H9 (cell line): ENCODE data around the gene KIZ. TPM values are rescaled to one million over a fixed set of nuclear protein-coding genes. Genes with fewer than 3 reads are reported as not detected.

ENCODE experiments used
- DNase-seq: peaks from one replicate; pipeline ENCODE4 v3.0.0-alpha.2; 2017
- H2AFZ ChIP-seq: one replicate; pipeline ENCODE4 v1.6.1; 2013; ENCODE audit warnings: mild to moderate bottlenecking, low read length, control low read depth, moderate library complexity
- H2AK5ac ChIP-seq: 2 replicates; pipeline ENCODE4 v1.6.1; 2013; ENCODE audit warnings: low read length, control low read depth, mixed read lengths; ENCODE audit not compliant: insufficient read length
- H2BK120ac ChIP-seq: one replicate; pipeline ENCODE4 v1.6.1; 2013; ENCODE audit warnings: low read depth, mild to moderate bottlenecking, low read length, control low read depth, inconsistent platforms; ENCODE audit not compliant: poor library complexity, severe bottlenecking
- H2BK12ac ChIP-seq: 2 replicates; pipeline ENCODE4 v1.6.1; 2013; ENCODE audit warnings: low read length, control low read depth, mixed read lengths, low read depth; ENCODE audit not compliant: insufficient read length
- H2BK15ac ChIP-seq: 2 replicates; pipeline ENCODE4 v1.6.1; 2013; ENCODE audit warnings: low read depth, low read length, control low read depth
- H2BK20ac ChIP-seq: one replicate; pipeline ENCODE4 v1.6.1; 2013; ENCODE audit warnings: low read depth, mild to moderate bottlenecking, low read length, control low read depth, inconsistent platforms; ENCODE audit not compliant: poor library complexity, severe bottlenecking
- H2BK5ac ChIP-seq: 2 replicates; pipeline ENCODE4 v1.6.1; 2013; ENCODE audit warnings: low read length, control low read depth, mixed read lengths; ENCODE audit not compliant: insufficient read length
- H3K14ac ChIP-seq: 2 replicates; pipeline ENCODE4 v1.6.1; 2013; ENCODE audit warnings: low read length, control low read depth; ENCODE audit not compliant: insufficient read depth
- H3K18ac ChIP-seq: 2 replicates; pipeline ENCODE4 v1.6.1; 2013; ENCODE audit warnings: low read depth, mild to moderate bottlenecking, mixed read lengths, low read length, control low read depth; ENCODE audit not compliant: insufficient read length
- H3K23ac ChIP-seq: 2 replicates; pipeline ENCODE4 v1.6.1; 2013; ENCODE audit warnings: low read length, control low read depth, mixed read lengths, low read depth; ENCODE audit not compliant: insufficient read length
- H3K23me2 ChIP-seq: 2 replicates; pipeline ENCODE4 v1.6.1; 2013; ENCODE audit warnings: low read depth, mild to moderate bottlenecking, mixed read lengths, low read length, control low read depth; ENCODE audit not compliant: insufficient read length, poor library complexity, severe bottlenecking
- H3K27ac ChIP-seq: 2 replicates; pipeline ENCODE4 v1.5.1; 2013; ENCODE audit warnings: low read length, control low read depth, mixed read lengths, low read depth; ENCODE audit not compliant: insufficient read length
- H3K27me3 ChIP-seq: 2 replicates; pipeline ENCODE4 v1.6.1; 2013; ENCODE audit warnings: low read length, control low read depth, inconsistent platforms; ENCODE audit not compliant: insufficient read depth
- H3K4ac ChIP-seq: 2 replicates; pipeline ENCODE4 v1.6.1; 2013; ENCODE audit warnings: low read depth, mild to moderate bottlenecking, control low read depth, inconsistent platforms, low read length, moderate library complexity
- H3K4me1 ChIP-seq: 2 replicates; pipeline ENCODE4 v1.6.1; 2013; ENCODE audit warnings: low read length, control low read depth, inconsistent platforms; ENCODE audit not compliant: insufficient read depth
- H3K4me2 ChIP-seq: 2 replicates; pipeline ENCODE4 v1.6.1; 2013; ENCODE audit warnings: low read length, control low read depth, mixed read lengths; ENCODE audit not compliant: insufficient read length, insufficient read depth
- H3K56ac ChIP-seq: 2 replicates; pipeline ENCODE4 v1.6.1; 2013; ENCODE audit warnings: low read depth, mild to moderate bottlenecking, mixed read lengths, low read length, control low read depth; ENCODE audit not compliant: insufficient read length
- H3K79me1 ChIP-seq: 2 replicates; pipeline ENCODE4 v1.6.1; 2013; ENCODE audit warnings: low read depth, mild to moderate bottlenecking, moderate library complexity, low read length, control low read depth, inconsistent platforms; ENCODE audit not compliant: insufficient read depth, poor library complexity, severe bottlenecking
- H3K79me2 ChIP-seq: 2 replicates; pipeline ENCODE4 v1.6.1; 2013; ENCODE audit warnings: low read length, control low read depth, inconsistent platforms; ENCODE audit not compliant: insufficient read depth
- H3K9ac ChIP-seq: 2 replicates; pipeline ENCODE4 v1.6.1; 2013; ENCODE audit warnings: low read length, control low read depth, mixed read lengths; ENCODE audit not compliant: insufficient read length; ENCODE audit errors: extremely low read depth
- H3K9me3 ChIP-seq: one replicate; pipeline ENCODE4 v1.6.1; 2013; ENCODE audit warnings: low read depth, low read length, inconsistent platforms; ENCODE audit not compliant: control insufficient read depth
- H3T11ph ChIP-seq: one replicate; pipeline ENCODE4 v1.6.1; 2013; ENCODE audit warnings: mild to moderate bottlenecking, low read length, control low read depth, inconsistent platforms
- H4K20me1 ChIP-seq: one replicate; pipeline ENCODE4 v1.6.1; 2013; ENCODE audit not compliant: control insufficient read depth, insufficient read length, insufficient read depth
- H4K5ac ChIP-seq: 2 replicates; pipeline ENCODE4 v1.6.1; 2013; ENCODE audit warnings: low read depth, mild to moderate bottlenecking, mixed read lengths, low read length, control low read depth; ENCODE audit not compliant: insufficient read length
- H4K8ac ChIP-seq: replicated peaks from 2 replicates; pipeline ENCODE4 v1.6.1; 2013; ENCODE audit warnings: low read length, control low read depth, mixed read lengths, low read depth; ENCODE audit not compliant: insufficient read length
- H4K91ac ChIP-seq: 2 replicates; pipeline ENCODE4 v1.6.1; 2013; ENCODE audit warnings: low read depth, mild to moderate bottlenecking, moderate library complexity, mixed read lengths, low read length, control low read depth; ENCODE audit not compliant: insufficient read length
- H3K27ac Mint-ChIP-seq, 3 experiments: 2 replicates in 2 of 3; 3 replicates in 1 of 3; pipeline ENCODE4 v1.8.0; 2020 to 2021; ENCODE audit warnings: mixed read lengths in 3 of 3, mild to moderate bottlenecking in 1 of 3, moderate library complexity in 1 of 3
- H3K27me3 Mint-ChIP-seq: 2 replicates; pipeline ENCODE4 v1.8.0; 2021; ENCODE audit warnings: low read depth, mild to moderate bottlenecking, moderate library complexity, mixed read lengths
- H3K36me3 Mint-ChIP-seq, 3 experiments: 2 replicates in 2 of 3; 3 replicates in 1 of 3; pipeline ENCODE4 v1.8.0; 2020 to 2021; ENCODE audit warnings: low read depth in 3 of 3, mixed read lengths in 3 of 3; ENCODE audit not compliant: insufficient read depth in 1 of 3
- H3K4me1 Mint-ChIP-seq, 2 experiments: 2 replicates each; pipeline ENCODE4 v1.8.0; 2020; ENCODE audit warnings: mixed read lengths in 2 of 2
- H3K4me3 Mint-ChIP-seq, 2 experiments: 2 replicates in 1 of 2; 3 replicates in 1 of 2; pipeline ENCODE4 v1.8.0; 2020 to 2021; ENCODE audit warnings: mild to moderate bottlenecking in 2 of 2, mixed read lengths in 2 of 2, moderate library complexity in 1 of 2
- H3K9me3 Mint-ChIP-seq, 2 experiments: 2 replicates in 1 of 2; 3 replicates in 1 of 2; pipeline ENCODE4 v1.8.0; 2020; ENCODE audit warnings: mild to moderate bottlenecking in 2 of 2, mixed read lengths in 2 of 2, moderate library complexity in 1 of 2
- CTCF ChIP-seq: fragments of 200-600 bp; sonication (generic); conservative IDR thresholded peaks from 3 replicates; pipeline ENCODE4 v1.8.0; 2021; ENCODE audit warnings: antibody characterized with exemption, mild to moderate bottlenecking
- WGBS: extraction: QIAGEN DNeasy Blood & Tissue Kit; methylation state at CpG from one replicate; pipeline ENCODE4 v1.1.7; 2013; ENCODE audit warnings: missing lambda C conversion rate, low lambda C conversion rate, mixed read lengths; ENCODE audit not compliant: insufficient read length; ENCODE audit errors: extremely low coverage; 5-methylcytosine and 5-hydroxymethylcytosine counted together
- total RNA-seq: library from RNA; stranded (reverse); gene quantifications from 2 replicates; pipeline ENCODE4 v1.2.1, GENCODE V29; 2021

Gene KIZ
- total RNA-seq, 1 experiment from 2014 or later, result 29.3 TPM

DNA sequence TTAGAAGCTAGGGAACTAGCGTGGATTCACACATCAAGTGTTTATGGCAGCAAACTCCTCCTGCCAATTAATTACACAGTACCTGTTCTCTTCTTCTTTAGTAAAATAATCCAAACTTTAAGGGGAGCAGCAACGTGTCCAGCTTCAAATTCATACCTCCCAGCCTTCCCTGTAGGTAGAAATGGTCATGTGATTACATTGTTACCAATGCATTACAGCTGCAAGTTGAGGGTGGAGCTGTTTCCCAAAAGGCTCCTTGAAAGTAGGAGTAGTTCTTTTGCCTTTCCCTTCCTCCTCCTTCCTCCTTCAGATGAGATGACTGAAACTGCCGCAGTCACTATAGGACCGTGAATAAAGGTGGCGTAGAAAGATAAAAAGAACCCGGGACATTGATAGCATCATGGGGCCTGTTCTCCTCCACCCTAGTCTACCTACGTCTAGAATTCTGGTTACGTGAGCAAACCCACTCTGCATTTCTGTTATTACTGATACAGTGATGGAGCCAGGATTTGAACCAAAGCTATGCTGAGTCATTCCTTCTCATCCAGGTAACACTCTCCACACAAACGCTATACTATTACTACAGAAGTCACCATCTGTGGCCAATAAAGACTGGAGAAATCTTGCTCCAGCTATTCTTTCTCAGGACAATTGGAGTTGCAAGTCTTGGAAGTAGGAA is 37.9 kb upstream of the KIZ start:
- Histone ChIP-seq H3K79me2 (no peaks in the 10 kb centered on the region), H2BK15ac (no peak overlapping the region), H2AK5ac (no peak overlapping the region), H2AFZ (no peak overlapping the region), H4K8ac (no peak overlapping the region), H2BK120ac (no peak overlapping the region), H2BK12ac (no peak overlapping the region), H4K5ac (no peak overlapping the region), H4K91ac (no peak overlapping the region), H3K27ac (no peak overlapping the region), H3K14ac (no peak overlapping the region), H3K18ac (no peak overlapping the region), H3K27me3 (no peaks in the 10 kb centered on the region), H3K4ac (no peak overlapping the region), H3K4me2 (no peak overlapping the region), H3K79me1 (no peaks in the 10 kb centered on the region), H2BK20ac (no peak overlapping the region), H3K9ac (no peak overlapping the region), H3K9me3 (no peaks in the 10 kb centered on the region), H2BK5ac (no peak overlapping the region), H3K56ac (no peak overlapping the region), H3K23ac (no peak overlapping the region), H3K23me2 (no peaks in the 10 kb centered on the region), H3K4me1 (peaks cover 16% of the 10 kb centered on the region; the same call in 1 of the 2 replicates), H3T11ph (no peak overlapping the region), H4K20me1 (no peaks in the 10 kb centered on the region)
- no peak overlapping the region for H3K4me3 Mint-ChIP-seq
- peaks cover 31 to 46% of the 10 kb centered on the region in 2 experiments for H3K4me1 Mint-ChIP-seq
- no peak overlapping the region; a peak in 1 of 7 replicates for H3K27ac Mint-ChIP-seq
- H3K9me3 Mint-ChIP-seq, result no peaks in the 10 kb centered on the region
- DNase-seq, result no peak
- H3K27me3 Mint-ChIP-seq, result peaks cover 4% of the 10 kb centered on the region; the same call in 1 of the 2 replicates
- no CpG with 5 or more reads among the region's 9 CpGs for WGBS
- no peak for TF ChIP-seq CTCF
- H3K36me3 Mint-ChIP-seq, result no peaks in the 10 kb centered on the region
